HL-60 (cell line): ENCODE data around the gene RASSF5.

ENCODE experiments used
- DNase-seq, 2 experiments: peaks; one replicate each; pipeline ENCODE4 v3.0.0-alpha.2; 2010 to 2020; ENCODE audit warnings: low read depth in 1 of 2, low spot score in 1 of 2
- H3K27ac ChIP-seq: fragments of 250-450 bp; sonication (Bioruptor Pico); replicated peaks from 2 replicates; pipeline ENCODE4 v1.5.1; 2020; ENCODE audit warnings: mild to moderate bottlenecking, moderate library complexity
- H3K27me3 ChIP-seq: fragments of 250-450 bp; sonication (Bioruptor Pico); 2 replicates; pipeline ENCODE4 v1.5.1; 2021; ENCODE audit warnings: mild to moderate bottlenecking, moderate library complexity; ENCODE audit not compliant: insufficient read depth, poor library complexity, severe bottlenecking
- H3K4me3 ChIP-seq: replicated peaks from 2 replicates; pipeline ENCODE4 v1.5.1; 2011; ENCODE audit warnings: mild to moderate bottlenecking, control low read depth, low read length; ENCODE audit not compliant: insufficient read depth
- CTCF ChIP-seq: IDR thresholded peaks from one replicate; pipeline ENCODE4 v1.5.1; 2011; ENCODE audit warnings: low read length, control low read depth, inconsistent platforms; ENCODE audit not compliant: insufficient read depth
- GABPA ChIP-seq: IDR thresholded peaks from 2 replicates; pipeline ENCODE4 v1.6.1; 2012; ENCODE audit warnings: low read depth
- POLR2AphosphoS5 ChIP-seq: IDR thresholded peaks from 2 replicates; pipeline ENCODE4 v1.6.1; 2012; ENCODE audit warnings: low read depth
- REST ChIP-seq: IDR thresholded peaks from 2 replicates; pipeline ENCODE4 v1.6.1; 2012; ENCODE audit warnings: low read depth; ENCODE audit not compliant: insufficient replicate concordance
- SPI1 ChIP-seq: IDR thresholded peaks from 2 replicates; pipeline ENCODE4 v1.6.1; 2012; ENCODE audit warnings: low read depth, mild to moderate bottlenecking, borderline replicate concordance

Gene RASSF5

GRCh38 chr1:206582537-206582936 lies 75.2 kb downstream of the RASSF5 start:
- DNase-seq: no peak
- H3K27me3 ChIP-seq: no peaks in the 10 kb centered on the region
- no peak overlapping the region for H3K4me3 ChIP-seq
- TF ChIP-seq GABPA (no peak), CTCF (no peak), POLR2AphosphoS5 (no peak), SPI1 (no peak), REST (no peak)
- H3K27ac ChIP-seq: no peak overlapping the region

- no peak for DNase-seq
- Histone ChIP-seq H3K27me3 (no peaks in the 10 kb centered on the region), H3K4me3 (no peak overlapping the region), H3K27ac (no peak overlapping the region)
- TF ChIP-seq GABPA: no peak
- no peak for TF ChIP-seq SPI1
- TF ChIP-seq CTCF: no peak
- no peak for TF ChIP-seq POLR2AphosphoS5
- TF ChIP-seq REST: no peak
These were observed 75.8 kb downstream of the RASSF5 start for GRCh38 chr1:206582971-206583706.

DNA sequence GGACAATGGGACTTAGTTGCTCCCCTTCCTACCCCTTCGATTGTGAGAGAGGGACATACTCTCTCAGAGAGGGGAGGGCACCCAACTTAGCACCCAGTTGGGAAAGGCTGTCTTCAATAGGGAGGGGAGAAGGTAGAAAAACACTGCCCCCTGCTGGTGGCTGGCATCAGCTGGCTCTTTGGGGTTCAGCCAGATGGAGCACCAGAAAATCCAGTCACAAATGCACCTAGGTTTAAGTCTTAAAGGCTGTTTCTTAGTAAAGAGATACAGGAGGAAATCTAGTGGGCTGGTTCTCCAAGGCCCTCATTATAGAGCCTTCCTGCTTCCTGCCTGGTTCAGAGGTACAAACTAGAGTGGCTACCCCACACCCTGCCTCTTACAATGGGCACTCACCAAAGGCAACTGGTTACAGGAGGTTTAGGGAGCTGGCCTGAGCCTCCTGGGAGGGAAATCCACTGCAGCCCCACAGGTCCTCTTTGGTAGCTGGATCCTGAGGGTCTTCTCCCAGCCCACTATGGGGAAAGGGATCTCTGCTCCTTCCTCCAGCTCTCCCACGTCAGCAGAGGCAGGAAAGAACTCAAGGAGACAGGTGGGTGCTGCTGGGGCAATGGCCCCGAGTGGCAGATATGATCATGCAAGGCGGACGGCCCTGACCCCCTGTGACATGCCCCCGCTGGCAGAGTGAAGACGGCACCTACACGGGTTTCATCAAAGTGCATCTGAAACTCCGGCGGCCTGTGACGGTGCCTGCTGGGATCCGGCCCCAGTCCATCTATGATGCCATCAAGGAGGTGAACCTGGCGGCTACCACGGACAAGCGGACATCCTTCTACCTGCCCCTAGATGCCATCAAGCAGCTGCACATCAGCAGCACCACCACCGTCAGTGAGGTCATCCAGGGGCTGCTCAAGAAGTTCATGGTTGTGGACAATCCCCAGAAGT lies 76.6 kb downstream of the RASSF5 start:
- Histone ChIP-seq H3K27ac (no peak overlapping the region), H3K27me3 (no peaks in the 10 kb centered on the region), H3K4me3 (no peak overlapping the region)
- no peak for TF ChIP-seq REST
- peak; percentile 93 for TF ChIP-seq CTCF
- peak; percentile 49 to 78 for DNase-seq
